GM19193 (cell line): Measurements from ENCODE around the gene LINC00305.

Experiments used
- POLR2A ChIP-seq: IDR thresholded peaks from 4 replicates; pipeline ENCODE4 v1.6.1; 2011; ENCODE audit not compliant: insufficient read depth, insufficient read length; ENCODE audit errors: extremely low read depth

Gene LINC00305

GRCh38 chr18:64131314-64131713 lies 17.6 kb downstream of the LINC00305 start:
- no peak for TF ChIP-seq POLR2A

- no peak for TF ChIP-seq POLR2A
These were observed 21.7 kb downstream of the LINC00305 start for GRCh38 chr18:64127172-64127571.

- no peak for TF ChIP-seq POLR2A
These were observed 29.0 kb downstream of the LINC00305 start for GRCh38 chr18:64119916-64120315.

- TF ChIP-seq POLR2A: no peak
These were observed 30.5 kb downstream of the LINC00305 start for GRCh38 chr18:64118406-64118805.

GRCh38 chr18:64116571-64117175 lies 32.2 kb downstream of the LINC00305 start:
- no peak for TF ChIP-seq POLR2A

- TF ChIP-seq POLR2A: no peak
These were observed 33.0 kb downstream of the LINC00305 start for GRCh38 chr18:64115881-64116280.

GRCh38 chr18:64111950-64112349 lies 36.9 kb downstream of the LINC00305 start:
- TF ChIP-seq POLR2A: no peak

- TF ChIP-seq POLR2A: no peak
These were observed 38.0 kb downstream of the LINC00305 start for GRCh38 chr18:64110692-64111480.

- no peak for TF ChIP-seq POLR2A
These were observed 44.9 kb downstream of the LINC00305 start for GRCh38 chr18:64103986-64104385.

- no peak for TF ChIP-seq POLR2A
These were observed 48.6 kb downstream of the LINC00305 start for GRCh38 chr18:64100116-64100922.

GRCh38 chr18:64099244-64099643 lies 49.6 kb downstream of the LINC00305 start:
- no peak for TF ChIP-seq POLR2A

- TF ChIP-seq POLR2A: no peak
These were observed 51.4 kb downstream of the LINC00305 start for GRCh38 chr18:64097497-64097896.

- no peak for TF ChIP-seq POLR2A
These were observed 53.8 kb downstream of the LINC00305 start for GRCh38 chr18:64095056-64095455.

- TF ChIP-seq POLR2A: no peak
These were observed 54.7 kb downstream of the LINC00305 start for GRCh38 chr18:64094210-64094609.

GRCh38 chr18:64091526-64091925 lies 57.4 kb downstream of the LINC00305 start:
- TF ChIP-seq POLR2A: no peak
